ENCODE data around the gene PSMD7. TPM values are rescaled to one million over a fixed set of nuclear protein-coding genes. Genes with fewer than 3 reads are reported as not detected.
"Not testable (repeated sequence)": the region's sequence is repeated elsewhere in the genome, so short reads cannot be mapped to it uniquely, and the experiment has no call there.

Gene PSMD7
- total RNA-seq, 2 experiments from 2014 or later = 95.1 to 96.1 TPM

- CTCF ChIA-PET = no interaction called here
- H3K27ac Mint-ChIP-seq = no peak overlapping the region
- DNase-seq (no peak), ATAC-seq (no peak)
- no peak overlapping the region for H3K4me3 Mint-ChIP-seq
- peaks cover 9% of the 10 kb centered on the region for H3K36me3 Mint-ChIP-seq (ENCODE audit: low read depth)
- no peaks in the 10 kb centered on the region for H3K27me3 Mint-ChIP-seq (ENCODE audit: low read depth)
- H3K4me1 Mint-ChIP-seq (ENCODE audit: low read depth) = no peaks in the 10 kb centered on the region
- POLR2A ChIA-PET = no interaction called here
- H3K9me3 Mint-ChIP-seq (ENCODE audit: insufficient read depth) = no peaks in the 10 kb centered on the region
Observed at GRCh38 chr16:74322301-74322710, 25.7 kb downstream of the PSMD7 start.

- ChIA-PET POLR2A (interaction anchor here (1.0 kb wide), 1 partner anchor 23 kb away, joined by 3 read pairs; no protein-coding TSS in a partner anchor), CTCF (interaction anchor here (0.8 to 1.4 kb wide), 2 partner anchors 15 to 325 kb away, joined by 3 to 5 read pairs; no protein-coding TSS in a partner anchor)
- H3K4me3 Mint-ChIP-seq; H3K9me3 Mint-ChIP-seq (ENCODE audit: insufficient read depth); H3K4me1 Mint-ChIP-seq (ENCODE audit: low read depth); ATAC-seq; H3K27me3 Mint-ChIP-seq (ENCODE audit: low read depth); DNase-seq; H3K27ac Mint-ChIP-seq: not testable (repeated sequence)
- peaks cover 19% of the 10 kb centered on the region for H3K36me3 Mint-ChIP-seq (ENCODE audit: low read depth)
Observed at GRCh38 chr16:74324777-74325176, 28.2 kb downstream of the PSMD7 start.

GRCh38 chr16:74325641-74326040 lies 29.0 kb downstream of the PSMD7 start:
- Mint-ChIP-seq H3K4me3 (no peak overlapping the region), H3K27ac (no peak overlapping the region), H3K9me3 (ENCODE audit: insufficient read depth) (no peaks in the 10 kb centered on the region), H3K36me3 (ENCODE audit: low read depth) (peaks cover 20% of the 10 kb centered on the region), H3K4me1 (ENCODE audit: low read depth) (no peaks in the 10 kb centered on the region), H3K27me3 (ENCODE audit: low read depth) (no peaks in the 10 kb centered on the region)
- ATAC-seq = no peak
- DNase-seq = no peak
- ChIA-PET POLR2A (interaction anchor here (1.0 kb wide), 1 partner anchor 24 kb away, joined by 3 read pairs; no protein-coding TSS in a partner anchor), CTCF (no interaction called here)

GRCh38 chr16:74328346-74328745 lies 31.7 kb downstream of the PSMD7 start:
- CTCF ChIA-PET; POLR2A ChIA-PET; H3K4me3 Mint-ChIP-seq; H3K27me3 Mint-ChIP-seq (ENCODE audit: low read depth); H3K27ac Mint-ChIP-seq; H3K4me1 Mint-ChIP-seq (ENCODE audit: low read depth); DNase-seq; ATAC-seq; H3K9me3 Mint-ChIP-seq (ENCODE audit: insufficient read depth): not testable (repeated sequence)
- peaks cover 34% of the 10 kb centered on the region for H3K36me3 Mint-ChIP-seq (ENCODE audit: low read depth)

- H3K4me3 Mint-ChIP-seq; CTCF ChIA-PET; DNase-seq; H3K4me1 Mint-ChIP-seq (ENCODE audit: low read depth); ATAC-seq; H3K27ac Mint-ChIP-seq; H3K27me3 Mint-ChIP-seq (ENCODE audit: low read depth); H3K9me3 Mint-ChIP-seq (ENCODE audit: insufficient read depth); POLR2A ChIA-PET: not testable (repeated sequence)
- peaks cover 35% of the 10 kb centered on the region for H3K36me3 Mint-ChIP-seq (ENCODE audit: low read depth)
Observed at GRCh38 chr16:74332469-74332868, 35.9 kb downstream of the PSMD7 start.

- POLR2A ChIA-PET, CTCF ChIA-PET: not testable (repeated sequence)
Observed at GRCh38 chr16:74337506-74337905, 40.9 kb downstream of the PSMD7 start.

GRCh38 chr16:74339226-74339625 lies 42.6 kb downstream of the PSMD7 start:
- H3K4me1 Mint-ChIP-seq (ENCODE audit: low read depth); H3K27ac Mint-ChIP-seq; CTCF ChIA-PET; POLR2A ChIA-PET; H3K27me3 Mint-ChIP-seq (ENCODE audit: low read depth); DNase-seq; H3K9me3 Mint-ChIP-seq (ENCODE audit: insufficient read depth); H3K4me3 Mint-ChIP-seq; ATAC-seq: not testable (repeated sequence)
- H3K36me3 Mint-ChIP-seq (ENCODE audit: low read depth) = peaks cover 23% of the 10 kb centered on the region

More at GRCh38 chr16:74337506-74337905, 40.9 kb downstream of the PSMD7 start:
- H3K27me3 Mint-ChIP-seq (ENCODE audit: low read depth); H3K4me3 Mint-ChIP-seq; ATAC-seq; DNase-seq; H3K4me1 Mint-ChIP-seq (ENCODE audit: low read depth); H3K27ac Mint-ChIP-seq; H3K9me3 Mint-ChIP-seq (ENCODE audit: insufficient read depth): not testable (repeated sequence)
- peaks cover 24% of the 10 kb centered on the region for H3K36me3 Mint-ChIP-seq (ENCODE audit: low read depth)

- CTCF ChIA-PET; ATAC-seq; H3K27me3 Mint-ChIP-seq (ENCODE audit: low read depth); H3K4me3 Mint-ChIP-seq; H3K9me3 Mint-ChIP-seq (ENCODE audit: insufficient read depth); H3K27ac Mint-ChIP-seq; POLR2A ChIA-PET; DNase-seq; H3K4me1 Mint-ChIP-seq (ENCODE audit: low read depth): not testable (repeated sequence)
- peaks cover 25% of the 10 kb centered on the region for H3K36me3 Mint-ChIP-seq (ENCODE audit: low read depth)
Observed at GRCh38 chr16:74353038-74353437, 56.4 kb downstream of the PSMD7 start.

Other genes starting within 250 kb of the PSMD7 start
- 1 to 10 TPM; 1.1 to 1.4 TPM for gene NPIPB15, start 79.5 kb downstream of the PSMD7 start, total RNA-seq
- 1 to 10 TPM in 1 of 2 experiments, under 1 TPM in 1; 0.76 to 1.1 TPM for gene CLEC18B, start 124.7 kb downstream of the PSMD7 start, total RNA-seq

Measured in activated CD8-positive, alpha-beta T cell treated with anti-CD3 and anti-CD28 coated beads, Interleukin-2, amount 10 ng/mL, durations not matched to agents 7 days and 5 days (primary cell).